PC-3 (cell line): ENCODE results near the gene NOL4L.

Source experiments
- CTCF ChIP-seq: fragments of 300-600 bp; sonication (generic); conservative IDR thresholded peaks from 2 replicates; pipeline ENCODE4 v1.5.1; 2017; ENCODE audit warnings: antibody characterized with exemption, low read depth, mild to moderate bottlenecking, low read length
- EZH2 ChIP-seq: fragments of 300-600 bp; sonication (generic); IDR thresholded peaks from one replicate; pipeline ENCODE4 v1.6.1; 2017; ENCODE audit warnings: antibody characterized with exemption, mild to moderate bottlenecking, low read length; ENCODE audit not compliant: unreplicated experiment
- EZH2phosphoT487 ChIP-seq: fragments of 300-600 bp; sonication (generic); IDR thresholded peaks from 2 replicates; pipeline ENCODE4 v1.6.1; 2018; ENCODE audit warnings: mild to moderate bottlenecking, antibody characterized with exemption, low read length, borderline replicate concordance

GRCh38 chr20:32596681-32597252, 11.6 kb upstream of the NOL4L start:
- TF ChIP-seq CTCF (no peak), EZH2phosphoT487 (no peak), EZH2 (no peak)
